CD4-positive, alpha-beta memory T cell (primary cell): ENCODE results near the gene GPR143. TPM values are rescaled to one million over a fixed set of nuclear protein-coding genes. Genes with fewer than 3 reads are reported as not detected.

ENCODE experiments used
- CTCF ChIA-PET: fragments of 350-600 bp; sonication (Branson Sonifier 250); formaldehyde crosslinking; loops from one replicate; lab custom pipeline; 2021; ENCODE audit warnings: inconsistent platforms; ENCODE audit not compliant: partially characterized antibody; lab: Charles Lee
- POLR2A ChIA-PET: fragments of 350-600 bp; sonication (Branson Sonifier 250); formaldehyde crosslinking; loops from one replicate; lab custom pipeline; 2021; ENCODE audit not compliant: partially characterized antibody; lab: Charles Lee
- DNase-seq, 5 donors: peaks; one replicate each; pipeline versions ENCODE4 v3.0.0 to v3.0.0-alpha.2; 2020 to 2022; ENCODE audit warnings: mixed read lengths in 1 of 5
- H3K27ac ChIP-seq: one replicate; pipeline ENCODE4 v1.7.0; 2013; ENCODE audit warnings: low read depth, low read length
- H3K27me3 ChIP-seq: 2 replicates; pipeline ENCODE4 v1.7.0; 2013; ENCODE audit warnings: mild to moderate bottlenecking, low read length, moderate library complexity; ENCODE audit not compliant: insufficient read depth
- H3K36me3 ChIP-seq: 2 replicates; pipeline ENCODE4 v1.7.0; 2013; ENCODE audit warnings: mild to moderate bottlenecking, low read length, moderate library complexity; ENCODE audit not compliant: insufficient read depth
- H3K4me1 ChIP-seq: 2 replicates; pipeline ENCODE4 v1.7.0; 2013; ENCODE audit warnings: mild to moderate bottlenecking, low read length, moderate library complexity; ENCODE audit not compliant: insufficient read depth
- H3K4me3 ChIP-seq, 2 donors: one replicate each; pipeline ENCODE4 v1.7.0; 2013; ENCODE audit warnings: low read length in 2 of 2, mild to moderate bottlenecking in 1 of 2
- H3K9me3 ChIP-seq, 2 donors: one replicate each; pipeline ENCODE4 v1.7.0; 2013; ENCODE audit warnings: low read length in 2 of 2, control low read depth in 1 of 2; ENCODE audit not compliant: control insufficient read depth in 1 of 2
- H3K27ac Mint-ChIP-seq, 7 donors: one replicate each; pipeline ENCODE4 v1.8.0; 2020 to 2021; ENCODE audit warnings: mixed read lengths in 7 of 7, mild to moderate bottlenecking in 6 of 7, inconsistent platforms in 3 of 7, moderate library complexity in 3 of 7
- H3K27me3 Mint-ChIP-seq, 2 donors: one replicate each; pipeline ENCODE4 v1.8.0; 2020 to 2021; ENCODE audit warnings: mixed read lengths in 2 of 2
- H3K36me3 Mint-ChIP-seq, 2 donors: one replicate each; pipeline ENCODE4 v1.8.0; 2020 to 2021; ENCODE audit warnings: mixed read lengths in 2 of 2, inconsistent platforms in 1 of 2, mild to moderate bottlenecking in 1 of 2
- H3K4me1 Mint-ChIP-seq, 4 donors: one replicate each; pipeline ENCODE4 v1.8.0; 2020 to 2021; ENCODE audit warnings: mixed read lengths in 4 of 4, mild to moderate bottlenecking in 1 of 4
- H3K4me3 Mint-ChIP-seq, 8 donors: one replicate each; pipeline ENCODE4 v1.8.0; 2020 to 2021; ENCODE audit warnings: mixed read lengths in 8 of 8, mild to moderate bottlenecking in 7 of 8, moderate library complexity in 6 of 8, inconsistent platforms in 3 of 8
- H3K9me3 Mint-ChIP-seq, 8 donors: one replicate each; pipeline ENCODE4 v1.8.0; 2020 to 2021; ENCODE audit warnings: mixed read lengths in 8 of 8, mild to moderate bottlenecking in 5 of 8, inconsistent platforms in 3 of 8, moderate library complexity in 1 of 8
- intact Hi-C: fragments of 100-400 bp; cut with micrococcal nuclease; formaldehyde crosslinking; loops from one replicate; pipeline ENCODE4 v1.15.1; 2023
- polyA plus RNA-seq, 2 donors: library from polyadenylated mRNA; unstranded; fragments of 300-500 nt; fragmentation: Illumina TruSeq; gene quantifications; one replicate each; pipeline ENCODE4 v1.2.3, GENCODE V29; 2021
- total RNA-seq, 2 experiments: library from RNA; stranded (reverse); gene quantifications; one replicate each; pipeline ENCODE4 v1.2.3, GENCODE V29; 2021

GPR143 gene
- total and polyA plus RNA-seq, 4 experiments from 2014 or later = 0.10 to 0.21 TPM; not detected in 2

DNA sequence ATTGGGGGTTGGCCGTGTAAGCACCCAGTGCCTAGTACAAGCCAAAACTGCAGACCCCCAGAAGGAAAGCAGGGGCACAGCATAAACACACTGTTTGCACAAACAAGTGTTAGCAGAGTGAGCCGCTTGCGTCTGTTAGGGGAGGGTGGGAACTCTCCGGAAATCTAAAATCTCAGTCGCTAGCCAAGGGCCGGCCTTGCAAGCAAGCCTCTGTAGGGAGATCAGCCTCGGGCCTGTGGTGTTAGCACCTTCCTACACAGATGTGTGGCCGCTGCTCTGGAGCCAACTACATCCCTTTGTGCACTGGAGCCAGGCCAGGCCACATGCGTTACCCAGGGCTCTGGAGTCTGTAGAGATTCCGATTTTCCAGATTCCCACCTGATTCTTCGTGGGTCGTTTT lies 67.1 kb downstream of the GPR143 start:
- no peaks in the 10 kb centered on the region for H3K36me3 ChIP-seq
- Mint-ChIP-seq H3K9me3 (no peaks in the 10 kb centered on the region), H3K27ac (no peak overlapping the region), H3K36me3 (peaks cover 30 to 33% of the 10 kb centered on the region in 2 donors), H3K4me1 (peaks cover under 1 to 2% (median 1%) of the 10 kb centered on the region in 4 donors), H3K27me3 (no peaks in the 10 kb centered on the region), H3K4me3 (no peak overlapping the region)
- H3K27me3 ChIP-seq = no peaks in the 10 kb centered on the region
- no peak for DNase-seq
- no peaks in the 10 kb centered on the region for H3K9me3 ChIP-seq
- ChIA-PET CTCF (no interaction called here), POLR2A (no interaction called here)
- no peak overlapping the region for H3K4me3 ChIP-seq
- no peaks in the 10 kb centered on the region for H3K4me1 ChIP-seq
- H3K27ac ChIP-seq = no peak overlapping the region
- intact Hi-C loops = no loop called here

DNA sequence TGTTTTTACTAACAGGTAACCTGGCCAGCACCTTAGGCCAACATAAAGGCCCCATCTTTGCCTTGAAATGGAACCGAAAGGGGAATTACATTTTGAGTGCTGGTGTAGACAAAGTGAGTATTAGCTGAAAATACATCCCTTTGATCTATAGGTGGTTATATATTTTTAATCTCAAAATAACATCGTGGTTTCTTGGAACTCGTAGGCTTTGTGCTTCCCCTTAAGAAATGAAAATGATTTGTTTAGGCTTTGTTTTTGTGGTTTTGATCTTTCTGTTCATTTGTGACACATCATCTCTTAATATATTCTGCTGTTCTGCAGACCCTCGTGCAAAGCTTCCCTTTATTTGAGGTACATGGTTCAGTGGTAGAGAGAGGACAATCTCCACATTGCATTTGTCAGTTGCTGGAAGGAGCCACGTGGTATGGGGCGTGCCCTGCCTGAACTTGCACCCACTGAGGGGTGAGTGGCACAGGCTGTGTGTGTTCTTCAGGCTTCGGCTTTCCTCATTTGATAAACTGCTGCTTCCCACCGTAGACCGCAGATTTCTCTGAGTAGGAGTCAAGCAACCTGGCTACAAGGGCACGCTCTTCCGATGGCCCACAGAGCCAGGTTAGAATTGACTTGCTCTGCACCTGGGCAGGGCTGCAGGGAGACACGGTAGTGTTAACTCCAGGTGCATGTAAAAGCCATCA lies 72.2 kb downstream of the GPR143 start:
- Mint-ChIP-seq H3K4me3 (peak overlapping the region in 1 of 8 donors; percentile 10), H3K27ac (peak overlapping the region in 2 of 7 donors; percentile 8 to 75), H3K9me3 (peaks cover 0 to 2% (median 0%) of the 10 kb centered on the region in 8 donors), H3K4me1 (peaks cover 4 to 19% (median 9%) of the 10 kb centered on the region in 4 donors), H3K36me3 (peaks cover 16 to 53% of the 10 kb centered on the region in 2 donors), H3K27me3 (no peaks in the 10 kb centered on the region)
- ChIA-PET POLR2A (no interaction called here), CTCF (no interaction called here)
- peaks cover 6% of the 10 kb centered on the region for H3K4me1 ChIP-seq
- H3K27me3 ChIP-seq = no peaks in the 10 kb centered on the region
- H3K36me3 ChIP-seq = peaks cover 3% of the 10 kb centered on the region
- H3K9me3 ChIP-seq = no peaks in the 10 kb centered on the region
- DNase-seq = no peak
- intact Hi-C loops = no loop called here
- H3K27ac ChIP-seq = no peak overlapping the region
- H3K4me3 ChIP-seq = no peak overlapping the region

DNA sequence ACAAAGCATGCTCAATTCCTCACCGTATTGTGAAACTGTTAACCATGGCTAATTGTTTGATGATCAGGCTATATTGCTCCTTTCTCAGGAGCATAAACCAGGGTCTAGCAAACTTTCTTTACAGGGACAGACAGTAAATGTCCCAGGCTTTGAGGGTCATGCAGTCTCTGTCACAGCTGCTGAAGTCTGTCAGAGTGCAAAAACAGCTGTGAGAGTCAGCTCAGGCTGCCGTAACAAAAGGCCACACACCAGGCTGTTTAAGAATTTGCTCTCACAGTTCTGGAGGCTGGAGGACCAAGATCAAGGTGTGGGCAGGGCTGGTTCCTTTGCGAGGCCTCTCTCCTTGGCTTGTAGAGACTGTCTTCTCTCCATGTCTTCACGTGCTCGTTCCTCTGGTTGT lies 75.6 kb downstream of the GPR143 start:
- peaks cover 0 to 2% (median 0%) of the 10 kb centered on the region in 8 donors for H3K9me3 Mint-ChIP-seq
- peaks cover 6% of the 10 kb centered on the region for H3K4me1 ChIP-seq
- ChIA-PET POLR2A (no interaction called here), CTCF (no interaction called here)
- intact Hi-C loops = no loop called here
- no peaks in the 10 kb centered on the region for H3K9me3 ChIP-seq
- H3K27me3 ChIP-seq = no peaks in the 10 kb centered on the region
- no peaks in the 10 kb centered on the region for H3K27me3 Mint-ChIP-seq
- H3K36me3 ChIP-seq = peaks cover 3% of the 10 kb centered on the region
- peaks cover 4 to 19% (median 9%) of the 10 kb centered on the region in 4 donors for H3K4me1 Mint-ChIP-seq
- peaks cover 30 to 47% of the 10 kb centered on the region in 2 donors for H3K36me3 Mint-ChIP-seq
- no peak overlapping the region for H3K27ac ChIP-seq
- DNase-seq = no peak
- H3K4me3 Mint-ChIP-seq = no peak overlapping the region
- peak overlapping the region in 1 of 7 donors; percentile 43 for H3K27ac Mint-ChIP-seq
- no peak overlapping the region for H3K4me3 ChIP-seq

DNA sequence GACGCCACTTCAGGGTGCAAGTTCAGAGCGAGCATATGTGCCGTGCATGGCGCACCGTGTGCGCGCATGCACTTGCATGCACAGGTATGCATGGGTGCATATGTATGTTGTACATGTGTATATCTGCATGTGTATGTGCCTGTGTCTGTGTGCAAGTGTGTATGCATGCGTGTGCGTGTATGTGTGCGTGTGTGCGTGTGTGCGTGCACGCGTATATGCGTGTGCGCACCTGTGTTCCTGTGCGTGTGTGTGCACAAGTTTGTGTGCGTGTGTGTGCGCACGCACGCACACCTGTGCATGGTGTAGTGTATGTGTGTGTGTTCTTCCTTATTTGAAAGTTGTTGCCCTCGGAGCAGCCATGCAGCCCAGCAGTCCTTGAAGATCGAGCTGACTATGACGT lies 76.8 kb downstream of the GPR143 start:
- CTCF ChIA-PET = no interaction called here
- H3K9me3 Mint-ChIP-seq = peaks cover 0 to 3% (median 0%) of the 10 kb centered on the region in 8 donors

DNA sequence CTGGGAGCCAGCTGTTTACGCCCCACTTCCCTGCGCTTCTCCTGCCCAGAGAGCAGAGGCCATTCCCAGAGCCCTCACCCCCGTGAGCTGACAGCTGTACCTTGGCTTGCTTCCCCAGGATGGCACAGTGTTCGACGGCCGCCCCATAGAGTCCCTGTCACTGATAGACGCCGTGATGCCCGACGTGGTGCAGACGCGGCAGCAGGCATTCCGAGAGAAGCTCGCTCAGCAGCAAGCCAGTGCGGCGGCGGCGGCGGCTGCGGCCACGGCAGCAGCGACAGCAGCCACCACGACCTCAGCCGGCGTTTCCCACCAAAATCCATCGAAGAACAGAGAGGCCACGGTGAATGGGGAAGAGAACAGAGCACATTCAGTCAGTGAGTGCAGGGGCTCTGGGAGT lies 77.7 kb downstream of the GPR143 start:
- ChIA-PET CTCF (no interaction called here), POLR2A (no interaction called here)
- no peak overlapping the region for H3K27ac ChIP-seq
- DNase-seq = no peak
- H3K4me1 Mint-ChIP-seq = peaks cover 0 to 11% (median 3%) of the 10 kb centered on the region in 4 donors
- H3K9me3 ChIP-seq = no peaks in the 10 kb centered on the region
- H3K27me3 Mint-ChIP-seq = no peaks in the 10 kb centered on the region
- peaks cover 3% of the 10 kb centered on the region for H3K36me3 ChIP-seq
- H3K9me3 Mint-ChIP-seq = peaks cover 0 to 3% (median 0%) of the 10 kb centered on the region in 8 donors
- peaks cover 3% of the 10 kb centered on the region for H3K4me1 ChIP-seq
- H3K4me3 Mint-ChIP-seq = no peak overlapping the region
- H3K27me3 ChIP-seq = no peaks in the 10 kb centered on the region
- no peak overlapping the region for H3K4me3 ChIP-seq
- peaks cover 25 to 41% of the 10 kb centered on the region in 2 donors for H3K36me3 Mint-ChIP-seq
- no peak overlapping the region for H3K27ac Mint-ChIP-seq
- intact Hi-C loops = no loop called here

More for the DNA sequence above, 76.8 kb downstream of the GPR143 start:
- Histone ChIP-seq H3K27me3 (no peaks in the 10 kb centered on the region), H3K9me3 (no peaks in the 10 kb centered on the region), H3K4me1 (peaks cover 6% of the 10 kb centered on the region), H3K4me3 (no peak overlapping the region), H3K36me3 (peaks cover 3% of the 10 kb centered on the region), H3K27ac (no peak overlapping the region)
- Mint-ChIP-seq H3K27me3 (no peaks in the 10 kb centered on the region), H3K36me3 (peaks cover 30 to 46% of the 10 kb centered on the region in 2 donors), H3K4me3 (no peak overlapping the region), H3K27ac (peak overlapping the region in 1 of 7 donors; percentile 18), H3K4me1 (peaks cover 4 to 19% (median 9%) of the 10 kb centered on the region in 4 donors)
- no peak for DNase-seq
- intact Hi-C loops = no loop called here
- POLR2A ChIA-PET = no interaction called here

DNA sequence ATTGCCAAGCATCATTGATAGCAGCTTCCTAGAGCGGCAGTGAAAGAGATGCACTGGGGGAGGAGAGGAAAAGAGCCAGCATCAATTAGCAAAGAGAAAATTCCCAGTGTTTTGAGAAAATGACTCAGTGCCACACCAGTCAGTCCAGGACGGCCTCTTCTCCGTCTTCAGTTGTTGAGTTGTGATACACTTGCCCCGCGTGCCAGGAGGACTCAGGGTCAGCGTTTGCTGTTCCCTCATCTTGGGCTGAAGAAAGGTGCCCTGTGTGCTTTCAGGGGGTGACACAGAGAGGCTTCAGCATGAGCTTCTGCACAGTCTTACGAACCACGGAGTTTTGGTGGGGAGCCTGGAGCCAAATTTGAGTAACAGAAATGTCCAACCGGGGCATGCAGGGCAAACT lies 82.3 kb downstream of the GPR143 start:
- Histone ChIP-seq H3K4me3 (no peak overlapping the region), H3K27me3 (no peaks in the 10 kb centered on the region), H3K9me3 (no peaks in the 10 kb centered on the region), H3K4me1 (no peaks in the 10 kb centered on the region), H3K36me3 (no peaks in the 10 kb centered on the region), H3K27ac (no peak overlapping the region)
- H3K27ac Mint-ChIP-seq = peak overlapping the region in 1 of 7 donors; percentile 11
- DNase-seq = no peak
- no peaks in the 10 kb centered on the region for H3K27me3 Mint-ChIP-seq
- CTCF ChIA-PET = no interaction called here
- peaks cover 19 to 27% of the 10 kb centered on the region in 2 donors for H3K36me3 Mint-ChIP-seq
- no peak overlapping the region for H3K4me3 Mint-ChIP-seq
- H3K4me1 Mint-ChIP-seq = peaks cover 0 to 2% (median 0%) of the 10 kb centered on the region in 4 donors
- intact Hi-C loops = no loop called here
- POLR2A ChIA-PET = no interaction called here
- H3K9me3 Mint-ChIP-seq = peaks cover 0 to 2% (median 0%) of the 10 kb centered on the region in 8 donors

DNA sequence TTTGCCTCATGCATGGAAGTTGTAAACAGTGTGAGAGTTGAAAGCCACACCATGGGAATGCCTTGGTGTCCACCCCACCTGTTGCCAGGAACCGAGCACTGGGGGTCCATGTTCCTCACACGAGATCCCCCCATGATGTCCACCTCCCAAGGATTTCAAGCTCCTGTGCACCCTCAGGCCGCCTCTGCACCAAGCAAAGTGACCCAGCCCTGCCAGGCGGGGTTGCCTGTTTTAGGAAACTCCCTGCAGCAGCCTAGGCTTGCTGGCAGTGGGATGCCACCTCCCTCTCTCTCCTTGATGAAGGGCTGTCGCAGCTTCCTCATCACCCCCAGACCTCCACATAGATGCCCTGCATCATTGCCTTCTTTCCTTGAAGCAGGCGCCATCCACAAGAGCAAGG lies 82.8 kb downstream of the GPR143 start:
- H3K4me3 ChIP-seq = no peak overlapping the region
- H3K4me1 ChIP-seq = no peaks in the 10 kb centered on the region
- ChIA-PET POLR2A (no interaction called here), CTCF (no interaction called here)
- H3K27ac Mint-ChIP-seq = no peak overlapping the region
- H3K4me3 Mint-ChIP-seq = no peak overlapping the region
- H3K36me3 ChIP-seq = no peaks in the 10 kb centered on the region
- H3K27me3 ChIP-seq = no peaks in the 10 kb centered on the region
- intact Hi-C loops = no loop called here
- H3K36me3 Mint-ChIP-seq = peaks cover 14 to 25% of the 10 kb centered on the region in 2 donors
- no peak for DNase-seq
- H3K9me3 Mint-ChIP-seq = peaks cover 0 to 2% (median 0%) of the 10 kb centered on the region in 8 donors
- no peaks in the 10 kb centered on the region for H3K9me3 ChIP-seq
- H3K27me3 Mint-ChIP-seq = no peaks in the 10 kb centered on the region
- H3K27ac ChIP-seq = no peak overlapping the region
- peaks cover 0 to 5% (median 2%) of the 10 kb centered on the region in 4 donors for H3K4me1 Mint-ChIP-seq
